Tibial nerve (tissue), 4 donors: Measurements from ENCODE around the gene NT5DC4. TPM values are rescaled to one million over a fixed set of nuclear protein-coding genes. Genes with fewer than 3 reads are reported as not detected.

Experiments used
- DNase-seq, 2 donors: peaks; one replicate each; pipeline ENCODE4 v3.0.0-alpha.2; 2019; ENCODE audit warnings: low spot score in 2 of 2
- H3K27ac ChIP-seq, 4 donors: fragments of 200-600 bp; sonication (generic) in 3 of 4; one replicate each; pipeline ENCODE4 v1.5.1; 2017 to 2019; ENCODE audit warnings: mild to moderate bottlenecking in 1 of 4
- H3K27me3 ChIP-seq, 2 donors: fragments of 200-600 bp; sonication (generic) in 1 of 2; one replicate each; pipeline versions ENCODE4 v1.5.1 to v1.6.0; 2017 to 2019
- H3K36me3 ChIP-seq, 3 donors: fragments of 200-600 bp; sonication (generic); one replicate each; pipeline ENCODE4 v1.5.1; 2018 to 2019
- H3K4me1 ChIP-seq, 4 donors: fragments of 200-600 bp; sonication (generic) in 3 of 4; one replicate each; pipeline ENCODE4 v1.5.1; 2017 to 2019
- H3K4me3 ChIP-seq, 4 donors: fragments of 200-600 bp; sonication (generic) in 3 of 4; one replicate each; pipeline ENCODE4 v1.5.1; 2017 to 2019; ENCODE audit warnings: mild to moderate bottlenecking in 1 of 4, moderate library complexity in 1 of 4
- H3K9me3 ChIP-seq, 4 donors: fragments of 200-600 bp; sonication (generic) in 3 of 4; one replicate each; pipeline ENCODE4 v1.5.1; 2017 to 2019
- CTCF ChIP-seq, 5 experiments: fragments of 200-600 bp in 3 of 5; fragments of 450-650 bp in 2 of 5; sonication (generic) in 3 of 5; IDR thresholded peaks; one replicate each; pipeline ENCODE4 v1.5.1; 2016 to 2019; ENCODE audit warnings: antibody characterized with exemption in 5 of 5, mild to moderate bottlenecking in 3 of 5, moderate library complexity in 2 of 5
- EP300 ChIP-seq, 2 donors: sonication (generic); formaldehyde crosslinking; IDR thresholded peaks; one replicate each; pipeline ENCODE4 v1.6.1; 2017; ENCODE audit warnings: antibody characterized with exemption in 2 of 2, mild to moderate bottlenecking in 1 of 2
- POLR2A ChIP-seq, 2 donors: fragments of 450-650 bp; IDR thresholded peaks; one replicate each; pipeline ENCODE4 v1.6.1; 2017; ENCODE audit warnings: antibody characterized with exemption in 2 of 2, mild to moderate bottlenecking in 2 of 2, moderate library complexity in 2 of 2
- WGBS, 2 donors: methylation state at CpG; one replicate each; pipeline ENCODE4 v1.1.5; 2018; 5-methylcytosine and 5-hydroxymethylcytosine counted together
- total RNA-seq, 4 donors: library from RNA; depleted of rRNA; stranded (reverse); fragments of >200 nt; gene quantifications; one replicate each; pipeline ENCODE4 v1.1.0, GENCODE V29; 2016

The NT5DC4 gene
- total RNA-seq, 4 donors from 2014 or later, result not detected

- no peak for DNase-seq
- Histone ChIP-seq H3K9me3 (no peaks in the 10 kb centered on the region), H3K4me1 (peaks cover 0 to 6% (median 0%) of the 10 kb centered on the region in 4 donors), H3K4me3 (no peak overlapping the region), H3K27ac (no peak overlapping the region), H3K27me3 (no peaks in the 10 kb centered on the region), H3K36me3 (no peaks in the 10 kb centered on the region)
- 88 to 89% methylated on average over 14 to 18 of the region's 23 CpGs for WGBS, 2 donors
- no peak for TF ChIP-seq CTCF (IDR thresholded peaks at IDR 0.05)
- TF ChIP-seq EP300 (IDR thresholded peaks at IDR 0.05), result no peak
- TF ChIP-seq POLR2A (IDR thresholded peaks at IDR 0.05), result no peak
Measured at GRCh38 chr2:112721819-112722522, 1.2 kb downstream of the NT5DC4 start.

- TF ChIP-seq CTCF (IDR thresholded peaks at IDR 0.05), result no peak
- no peak for TF ChIP-seq EP300 (IDR thresholded peaks at IDR 0.05)
- TF ChIP-seq POLR2A (IDR thresholded peaks at IDR 0.05), result no peak
- Histone ChIP-seq H3K36me3 (no peaks in the 10 kb centered on the region), H3K9me3 (no peaks in the 10 kb centered on the region), H3K27ac (no peak overlapping the region), H3K4me1 (peaks cover 0 to 7% (median 0%) of the 10 kb centered on the region in 4 donors), H3K27me3 (no peaks in the 10 kb centered on the region), H3K4me3 (no peak overlapping the region)
- WGBS, 2 donors, result 81 to 89% methylated on average over 6 to 9 of the region's 9 CpGs
- DNase-seq, result no peak
Measured at GRCh38 chr2:112722816-112723546, 2.2 kb downstream of the NT5DC4 start.

- no peak overlapping the region for H3K4me3 ChIP-seq
- H3K9me3 ChIP-seq, result no peaks in the 10 kb centered on the region
- 75 to 82% methylated on average over 5 to 6 of the region's 6 CpGs for WGBS, 2 donors
- TF ChIP-seq POLR2A (IDR thresholded peaks at IDR 0.05), result no peak
- no peak for TF ChIP-seq EP300 (IDR thresholded peaks at IDR 0.05)
- TF ChIP-seq CTCF (IDR thresholded peaks at IDR 0.05), result no peak
- peaks cover 0 to 7% (median 0%) of the 10 kb centered on the region in 4 donors for H3K4me1 ChIP-seq
- no peaks in the 10 kb centered on the region for H3K27me3 ChIP-seq
- DNase-seq, result no peak
- H3K36me3 ChIP-seq, result no peaks in the 10 kb centered on the region
- H3K27ac ChIP-seq, result no peak overlapping the region
Measured at GRCh38 chr2:112723547-112723940, 2.7 kb downstream of the NT5DC4 start.

GRCh38 chr2:112723995-112724394, 3.2 kb downstream of the NT5DC4 start:
- no peak for DNase-seq
- peaks cover 0 to 7% (median 0%) of the 10 kb centered on the region in 4 donors for H3K4me1 ChIP-seq
- H3K9me3 ChIP-seq, result no peaks in the 10 kb centered on the region
- TF ChIP-seq EP300 (IDR thresholded peaks at IDR 0.05), result no peak
- no peak for TF ChIP-seq POLR2A (IDR thresholded peaks at IDR 0.05)
- no peaks in the 10 kb centered on the region for H3K27me3 ChIP-seq
- WGBS, 2 donors, result 85 to 97% methylated on average over 8 of the region's 8 CpGs
- H3K36me3 ChIP-seq, result no peaks in the 10 kb centered on the region
- no peak overlapping the region for H3K27ac ChIP-seq
- H3K4me3 ChIP-seq, result no peak overlapping the region

- peaks cover 0 to 7% (median 0%) of the 10 kb centered on the region in 4 donors for H3K4me1 ChIP-seq
- H3K4me3 ChIP-seq, result no peak overlapping the region
- no peak overlapping the region for H3K27ac ChIP-seq
- no peak for TF ChIP-seq POLR2A (IDR thresholded peaks at IDR 0.05)
- no peak for TF ChIP-seq CTCF (IDR thresholded peaks at IDR 0.05)
- TF ChIP-seq EP300 (IDR thresholded peaks at IDR 0.05), result no peak
- no peak for DNase-seq
- H3K36me3 ChIP-seq, result no peaks in the 10 kb centered on the region
- WGBS, 2 donors, result 78 to 79% methylated on average over 16 to 21 of the region's 21 CpGs
- no peaks in the 10 kb centered on the region for H3K27me3 ChIP-seq
- no peaks in the 10 kb centered on the region for H3K9me3 ChIP-seq
Measured at GRCh38 chr2:112724591-112725525, 4.0 kb downstream of the NT5DC4 start.
